ENCODE measurements around the gene CSKMT. TPM values are rescaled to one million over a fixed set of nuclear protein-coding genes. Genes with fewer than 3 reads are reported as not detected.
A peak's percentile ranks its signal among the peaks of the same experiment; 100 is the strongest.
"Not testable (repeated sequence)": the region's sequence is repeated elsewhere in the genome, so short reads cannot be mapped to it uniquely, and the experiment has no call there.

CSKMT gene
- polyA plus RNA-seq, 12 donors, result 2.3 to 3.6 (median 2.8) TPM; not detected in 2

GRCh38 chr11:62650283-62650682 is 14.8 kb upstream of the CSKMT start:
- not testable (repeated sequence) for DNase-seq

- no peak for DNase-seq
Observed at GRCh38 chr11:62652161-62653006, 12.7 kb upstream of the CSKMT start.

- no peak for DNase-seq
Observed at GRCh38 chr11:62654297-62654696, 10.8 kb upstream of the CSKMT start.

- no peak for DNase-seq
Observed at GRCh38 chr11:62656796-62657429, 8.2 kb upstream of the CSKMT start.

GRCh38 chr11:62664405-62665074 is 572 bp upstream of the CSKMT start:
- DNase-seq, result no peak

GRCh38 chr11:62665599-62666258 is 617 bp downstream of the CSKMT start:
- no peak for DNase-seq

GRCh38 chr11:62666259-62666926 is 1.3 kb downstream of the CSKMT start:
- DNase-seq, result no peak

- DNase-seq, result no peak
Observed at GRCh38 chr11:62667460-62667859, 2.3 kb downstream of the CSKMT start.

- no peak for DNase-seq
Observed at GRCh38 chr11:62669420-62670161, 4.5 kb downstream of the CSKMT start.

GRCh38 chr11:62671236-62671607 is 6.1 kb downstream of the CSKMT start:
- DNase-seq, result no peak

GRCh38 chr11:62671608-62672389 is 6.7 kb downstream of the CSKMT start, which contains the start of the genes LBHD1 and UQCC3:
TSS of gene LBHD1 (minus strand) at chr11:62672267. CDS start at chr11:62670031, 2,236 bp downstream.
TSS of gene UQCC3 (plus strand) at chr11:62671673. CDS start at chr11:62671746, 73 bp downstream.
- DNase-seq, result peak; percentile 85

GRCh38 chr11:62673196-62673525 is 8.0 kb downstream of the CSKMT start:
- no peak for DNase-seq

GRCh38 chr11:62675415-62675814 is 10.3 kb downstream of the CSKMT start:
- DNase-seq, result not testable (repeated sequence)

GRCh38 chr11:62676698-62677097 is 11.6 kb downstream of the CSKMT start:
- no peak for DNase-seq

GRCh38 chr11:62677156-62677555 is 12.0 kb downstream of the CSKMT start:
- DNase-seq, result no peak

- no peak for DNase-seq
Observed at GRCh38 chr11:62677714-62678113, 12.6 kb downstream of the CSKMT start.

GRCh38 chr11:62678433-62678769 is 13.3 kb downstream of the CSKMT start:
- DNase-seq, result no peak

- peak; percentile 94 for DNase-seq
Observed at GRCh38 chr11:62678770-62679696, 13.9 kb downstream of the CSKMT start, which contains the start of gene UBXN1. TSS of gene UBXN1 (minus strand) at chr11:62679073. CDS start at chr11:62678923, 150 bp downstream.

GRCh38 chr11:62680825-62681240 is 15.7 kb downstream of the CSKMT start:
- DNase-seq, result no peak

All from muscle of arm (tissue), 12 donors.